Activated T-cell treated with anti-CD3 and anti-CD28 coated beads for 4 hours (primary cell): ENCODE measurements around the gene TLK1.
A peak's percentile ranks its signal among the peaks of the same experiment; 100 is the strongest.

Source experiments
- DNase-seq: peaks from one replicate; pipeline ENCODE4 v3.0.0-alpha.2; 2020

The TLK1 gene

GRCh38 chr2:171160119-171160955 is at the start of gene TLK1:
Gene TLK1 (minus strand): TSS chr2:171160893. CDS start chr2:171160428, 465 bp downstream.
- peak; percentile 57 for DNase-seq

- DNase-seq = no peak
Observed at GRCh38 chr2:171210216-171210863, 49.6 kb upstream of the TLK1 start.

GRCh38 chr2:171208657-171209056 is 48.0 kb upstream of the TLK1 start:
- no peak for DNase-seq

- DNase-seq = no peak
Observed at GRCh38 chr2:171206422-171207115, 45.9 kb upstream of the TLK1 start.

GRCh38 chr2:171205551-171205950 is 44.9 kb upstream of the TLK1 start:
- DNase-seq = no peak

- DNase-seq = no peak
Observed at GRCh38 chr2:171201767-171202166, 41.1 kb upstream of the TLK1 start.

GRCh38 chr2:171201271-171201670 is 40.6 kb upstream of the TLK1 start:
- no peak for DNase-seq

GRCh38 chr2:171200469-171200868 is 39.8 kb upstream of the TLK1 start:
- DNase-seq = no peak

GRCh38 chr2:171191021-171191420 is 30.3 kb upstream of the TLK1 start:
- no peak for DNase-seq

GRCh38 chr2:171187819-171188218 is 27.1 kb upstream of the TLK1 start:
- DNase-seq = no peak

- DNase-seq = no peak
Observed at GRCh38 chr2:171187177-171187576, 26.5 kb upstream of the TLK1 start.

GRCh38 chr2:171185941-171186340 is 25.2 kb upstream of the TLK1 start:
- DNase-seq = no peak

GRCh38 chr2:171185165-171185818 is 24.6 kb upstream of the TLK1 start:
- no peak for DNase-seq

GRCh38 chr2:171181064-171182049 is 20.7 kb upstream of the TLK1 start:
- no peak for DNase-seq

GRCh38 chr2:171180229-171180930 is 19.7 kb upstream of the TLK1 start:
- DNase-seq = no peak

- no peak for DNase-seq
Observed at GRCh38 chr2:171178993-171179392, 18.3 kb upstream of the TLK1 start.

GRCh38 chr2:171176516-171176915 is 15.8 kb upstream of the TLK1 start:
- DNase-seq = no peak

GRCh38 chr2:171174075-171174474 is 13.4 kb upstream of the TLK1 start:
- DNase-seq = no peak

GRCh38 chr2:171173087-171173486 is 12.4 kb upstream of the TLK1 start:
- no peak for DNase-seq

GRCh38 chr2:171171808-171172207 is 11.1 kb upstream of the TLK1 start:
- DNase-seq = no peak

GRCh38 chr2:171169839-171170238 is 9.1 kb upstream of the TLK1 start:
- no peak for DNase-seq
